SU-DHL-6 (cell line): ENCODE results near the gene BCL2L13.

ENCODE experiments used
- H2AFZ ChIP-seq: fragments of 200-600 bp; sonication (generic); 2 replicates; pipeline ENCODE4 v1.6.1; 2014; ENCODE audit warnings: low read depth, mild to moderate bottlenecking, moderate library complexity, mixed read lengths, antibody characterized with exemption, low read length; ENCODE audit not compliant: severe bottlenecking
- H3F3A ChIP-seq: fragments of 200-600 bp; shearing (Covaris generic); 2 replicates; pipeline ENCODE4 v1.6.0; 2016; ENCODE audit warnings: antibody characterized with exemption, mild to moderate bottlenecking; ENCODE audit not compliant: insufficient read depth
- H3K27ac ChIP-seq: fragments of 200-600 bp; sonication (generic); 2 replicates; pipeline ENCODE4 v1.5.1; 2016; ENCODE audit warnings: low read depth, mild to moderate bottlenecking, low read length, moderate library complexity, mixed read lengths
- H3K27me3 ChIP-seq: fragments of 200-600 bp; sonication (generic), shearing (Covaris generic); 2 replicates; pipeline ENCODE4 v1.6.0; 2014; ENCODE audit warnings: mild to moderate bottlenecking, low read length
- H3K36me3 ChIP-seq: fragments of 200-600 bp; sonication (generic); 2 replicates; pipeline ENCODE4 v1.6.1; 2014; ENCODE audit warnings: mild to moderate bottlenecking, low read length, mixed read lengths
- H3K4me2 ChIP-seq: fragments of 300-600, 200-600 bp; shearing (Covaris generic), sonication (generic); 2 replicates; pipeline ENCODE4 v1.6.0; 2014; ENCODE audit warnings: low read length, low read depth, mild to moderate bottlenecking; ENCODE audit not compliant: poor library complexity, severe bottlenecking
- H3K4me3 ChIP-seq: fragments of 200-600 bp; sonication (generic); 2 replicates; pipeline ENCODE4 v1.5.1; 2014; ENCODE audit warnings: antibody characterized with exemption, low read length, mild to moderate bottlenecking, mixed read lengths; ENCODE audit not compliant: insufficient read depth, poor library complexity, severe bottlenecking
- H3K79me2 ChIP-seq: fragments of 200-600 bp; sonication (generic); 2 replicates; pipeline ENCODE4 v1.6.1; 2014; ENCODE audit warnings: mild to moderate bottlenecking, low read length, moderate library complexity; ENCODE audit not compliant: insufficient read depth
- H3K9ac ChIP-seq: fragments of 200-600 bp; sonication (generic); 2 replicates; pipeline ENCODE4 v1.7.0; 2014; ENCODE audit warnings: mild to moderate bottlenecking, low read length
- H3K9me2 ChIP-seq: fragments of 200-600 bp; sonication (generic); replicated peaks from 2 replicates; pipeline ENCODE4 v1.6.1; 2014; ENCODE audit warnings: low read length; ENCODE audit not compliant: insufficient read depth
- H3K9me3 ChIP-seq: fragments of 200-600 bp; sonication (generic); 2 replicates; pipeline ENCODE4 v1.6.1; 2014; ENCODE audit warnings: low read length, mixed read lengths; ENCODE audit not compliant: insufficient read depth
- H4K20me1 ChIP-seq: fragments of 200-600 bp; sonication (generic); 2 replicates; pipeline ENCODE4 v1.6.1; 2014; ENCODE audit warnings: low read depth, mild to moderate bottlenecking, antibody characterized with exemption, low read length, moderate library complexity, mixed read lengths
- EZH2phosphoT487 ChIP-seq: fragments of 200-600 bp; sonication (generic), shearing (Covaris generic); conservative IDR thresholded peaks from 2 replicates; pipeline ENCODE4 v1.6.1; 2018; ENCODE audit warnings: mild to moderate bottlenecking, antibody characterized with exemption, low read length, moderate library complexity, mixed read lengths
- TF ChIP-seq, protein P1 (sequence below): fragments of 200-600 bp; sonication (generic); IDR thresholded peaks from one replicate; pipeline ENCODE4 v1.5.1; 2017; ENCODE audit warnings: antibody characterized with exemption, mild to moderate bottlenecking, low read length, moderate library complexity; ENCODE audit not compliant: insufficient read depth, poor library complexity, severe bottlenecking

BCL2L13 gene

DNA sequence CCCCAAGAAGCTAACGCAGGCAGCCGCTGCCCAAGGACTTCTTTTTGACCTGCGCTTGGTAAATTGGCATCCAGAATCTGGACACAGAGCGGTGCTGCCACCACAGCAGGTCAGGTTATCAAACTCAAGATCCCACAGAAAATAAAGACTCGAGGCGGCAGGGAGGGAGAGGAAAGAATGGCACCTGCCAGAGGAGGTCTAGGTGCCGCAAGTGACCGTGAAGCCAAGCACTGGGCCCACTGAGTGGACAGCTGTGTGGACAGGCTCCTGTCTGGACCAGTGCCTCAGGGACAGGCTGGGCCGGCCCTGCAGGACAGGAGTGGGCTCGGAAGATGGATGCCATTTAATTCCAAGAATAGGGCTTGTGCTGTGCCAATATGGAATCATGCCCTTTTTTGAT, 108.4 kb downstream of the BCL2L13 start:
- Histone ChIP-seq H3K79me2 (no peaks in the 10 kb centered on the region), H2AFZ (no peak overlapping the region), H3K9me3 (no peaks in the 10 kb centered on the region), H3K9me2 (no peaks in the 10 kb centered on the region), H3K9ac (no peak overlapping the region), H3K4me3 (no peak overlapping the region), H3K36me3 (no peaks in the 10 kb centered on the region), H3K27ac (no peak overlapping the region), H4K20me1 (no peaks in the 10 kb centered on the region), H3K4me2 (no peak overlapping the region), H3F3A (no peaks in the 10 kb centered on the region), H3K27me3 (no peaks in the 10 kb centered on the region)
- no peak for TF ChIP-seq EZH2phosphoT487
- TF ChIP-seq, protein P1, sequence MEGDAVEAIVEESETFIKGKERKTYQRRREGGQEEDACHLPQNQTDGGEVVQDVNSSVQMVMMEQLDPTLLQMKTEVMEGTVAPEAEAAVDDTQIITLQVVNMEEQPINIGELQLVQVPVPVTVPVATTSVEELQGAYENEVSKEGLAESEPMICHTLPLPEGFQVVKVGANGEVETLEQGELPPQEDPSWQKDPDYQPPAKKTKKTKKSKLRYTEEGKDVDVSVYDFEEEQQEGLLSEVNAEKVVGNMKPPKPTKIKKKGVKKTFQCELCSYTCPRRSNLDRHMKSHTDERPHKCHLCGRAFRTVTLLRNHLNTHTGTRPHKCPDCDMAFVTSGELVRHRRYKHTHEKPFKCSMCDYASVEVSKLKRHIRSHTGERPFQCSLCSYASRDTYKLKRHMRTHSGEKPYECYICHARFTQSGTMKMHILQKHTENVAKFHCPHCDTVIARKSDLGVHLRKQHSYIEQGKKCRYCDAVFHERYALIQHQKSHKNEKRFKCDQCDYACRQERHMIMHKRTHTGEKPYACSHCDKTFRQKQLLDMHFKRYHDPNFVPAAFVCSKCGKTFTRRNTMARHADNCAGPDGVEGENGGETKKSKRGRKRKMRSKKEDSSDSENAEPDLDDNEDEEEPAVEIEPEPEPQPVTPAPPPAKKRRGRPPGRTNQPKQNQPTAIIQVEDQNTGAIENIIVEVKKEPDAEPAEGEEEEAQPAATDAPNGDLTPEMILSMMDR = no peak

DNA sequence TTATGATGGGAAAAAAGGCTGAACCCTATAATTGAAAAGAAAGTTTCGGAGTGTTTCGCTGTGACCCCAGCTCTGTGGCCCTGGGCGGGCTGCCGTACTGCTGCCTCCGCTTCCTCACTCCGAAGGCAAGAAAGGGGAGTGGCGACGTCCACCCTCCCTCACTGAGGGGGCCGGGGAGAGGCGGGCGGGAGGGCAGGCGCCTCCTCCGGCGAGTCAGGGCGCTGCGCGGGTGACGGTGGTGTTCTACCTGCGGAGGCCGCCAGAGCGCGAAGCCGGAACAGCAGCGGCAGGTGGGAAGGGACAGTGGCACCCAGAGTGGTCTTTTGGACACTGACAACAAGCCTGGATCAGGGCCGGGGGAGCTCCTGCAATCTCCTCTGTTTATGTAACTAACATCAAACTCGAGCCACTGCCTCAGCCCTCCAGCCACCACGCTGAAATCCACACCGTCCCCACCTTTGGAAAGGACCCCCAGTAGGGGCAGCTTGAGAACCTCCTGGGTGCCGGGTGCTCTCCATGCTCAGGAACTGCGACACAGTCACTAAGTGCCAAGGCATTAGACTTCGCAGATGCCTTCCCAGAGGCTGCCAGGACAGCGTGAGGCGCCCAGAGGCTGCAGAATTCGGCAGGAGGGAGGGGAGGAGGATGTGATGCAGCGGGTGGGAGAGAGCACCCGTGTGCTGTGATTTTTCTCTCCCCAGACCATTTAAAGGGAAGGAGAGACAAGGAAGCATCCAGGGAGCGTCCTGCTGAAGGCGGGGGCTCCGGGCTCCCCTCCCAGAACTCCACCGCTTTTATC, 110.2 kb downstream of the BCL2L13 start:
- H4K20me1 ChIP-seq = no peaks in the 10 kb centered on the region
- H3K9me3 ChIP-seq = no peaks in the 10 kb centered on the region
- no peaks in the 10 kb centered on the region for H3K79me2 ChIP-seq
- no peak overlapping the region for H3K9ac ChIP-seq
- no peak overlapping the region for H3K27ac ChIP-seq
- TF ChIP-seq EZH2phosphoT487 = no peak
- TF ChIP-seq, protein P1 = no peak
- no peaks in the 10 kb centered on the region for H3K36me3 ChIP-seq
- no peak overlapping the region for H3K4me3 ChIP-seq
- H3K9me2 ChIP-seq = no peaks in the 10 kb centered on the region
- no peaks in the 10 kb centered on the region for H3K27me3 ChIP-seq
- no peak overlapping the region for H3K4me2 ChIP-seq
- H3F3A ChIP-seq = no peaks in the 10 kb centered on the region
- H2AFZ ChIP-seq = no peak overlapping the region

DNA sequence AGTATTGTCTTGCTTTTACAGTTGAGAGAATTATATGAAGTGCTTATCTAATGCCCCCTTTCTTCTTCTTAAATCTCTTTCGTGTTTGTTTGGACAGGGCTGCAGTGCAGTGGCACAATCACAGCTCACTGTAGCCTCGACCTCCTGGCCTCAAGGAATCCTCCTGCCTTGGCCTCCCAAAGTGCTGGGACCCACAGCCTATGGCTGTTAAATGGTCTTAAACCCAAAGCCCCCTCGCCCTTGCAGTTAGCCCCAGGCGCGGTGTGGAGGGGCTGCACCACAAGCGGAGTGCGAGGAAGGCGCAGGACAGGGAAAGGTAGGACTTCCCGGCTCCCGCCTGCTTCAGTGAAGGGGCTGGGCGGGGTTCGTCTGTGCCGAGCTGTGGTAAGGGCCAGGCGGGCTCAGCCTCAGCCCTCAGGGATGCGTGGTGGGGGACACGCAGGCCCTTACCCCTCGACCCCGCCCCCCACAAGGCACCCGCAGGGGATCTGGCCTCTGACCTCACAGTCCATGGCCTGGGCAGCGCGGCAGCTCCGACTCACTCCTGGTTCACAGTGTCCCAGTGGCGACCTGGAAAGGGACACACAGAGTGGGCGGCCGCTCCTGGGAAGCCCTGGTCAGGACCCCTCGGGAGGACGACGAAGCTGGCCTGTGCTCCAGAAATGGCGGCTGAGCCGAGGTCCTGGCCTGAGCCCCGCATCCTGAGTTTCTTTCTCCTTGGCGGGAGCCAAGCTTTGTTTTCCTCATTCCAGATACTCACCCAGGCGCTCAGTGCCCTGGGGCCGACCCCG, 111.2 kb downstream of the BCL2L13 start:
- H3F3A ChIP-seq = no peaks in the 10 kb centered on the region
- no peak overlapping the region for H2AFZ ChIP-seq
- H3K9me2 ChIP-seq = no peaks in the 10 kb centered on the region
- H3K9me3 ChIP-seq = no peaks in the 10 kb centered on the region
- H3K27ac ChIP-seq = no peak overlapping the region
- no peak overlapping the region for H3K4me2 ChIP-seq
- H3K9ac ChIP-seq = no peak overlapping the region
- H3K79me2 ChIP-seq = no peaks in the 10 kb centered on the region
- H3K36me3 ChIP-seq = no peaks in the 10 kb centered on the region
- no peaks in the 10 kb centered on the region for H3K27me3 ChIP-seq
- TF ChIP-seq, protein P1 = no peak
- TF ChIP-seq EZH2phosphoT487 = no peak
- no peaks in the 10 kb centered on the region for H4K20me1 ChIP-seq
- H3K4me3 ChIP-seq = no peak overlapping the region
